Epithelial cell of esophagus (primary cell): Measurements from ENCODE around the gene SATB2.
A peak's percentile ranks its signal among the peaks of the same experiment; 100 is the strongest.

Source experiments
- DNase-seq: peaks from one replicate; pipeline ENCODE4 v3.0.0; 2010; ENCODE audit warnings: low read depth
- H3K4me3 ChIP-seq: 2 replicates; pipeline ENCODE4 v1.5.1; 2011; ENCODE audit warnings: mild to moderate bottlenecking, low read length, control low read depth
- CTCF ChIP-seq: IDR thresholded peaks from 2 replicates; pipeline ENCODE4 v1.5.1; 2011; ENCODE audit warnings: low read depth, mild to moderate bottlenecking, low read length, control low read depth, inconsistent platforms; ENCODE audit not compliant: insufficient read depth; ENCODE audit errors: missing control alignments

The SATB2 gene

GRCh38 chr2:199310771-199311585, 146.8 kb downstream of the SATB2 start:
- H3K4me3 ChIP-seq, result no peak overlapping the region
- no peak for TF ChIP-seq CTCF
- DNase-seq, result no peak

GRCh38 chr2:199309973-199310372, 147.8 kb downstream of the SATB2 start:
- TF ChIP-seq CTCF, result no peak
- DNase-seq, result no peak
- H3K4me3 ChIP-seq, result no peak overlapping the region

- no peak overlapping the region for H3K4me3 ChIP-seq
- TF ChIP-seq CTCF, result no peak
- DNase-seq, result no peak
Observed at GRCh38 chr2:199309411-199309810, 148.3 kb downstream of the SATB2 start.

GRCh38 chr2:199308567-199308966, 149.2 kb downstream of the SATB2 start:
- no peak for DNase-seq
- TF ChIP-seq CTCF, result no peak
- no peak overlapping the region for H3K4me3 ChIP-seq

GRCh38 chr2:199307461-199307860, 150.3 kb downstream of the SATB2 start:
- DNase-seq, result no peak
- no peak for TF ChIP-seq CTCF
- H3K4me3 ChIP-seq, result no peak overlapping the region

- DNase-seq, result no peak
- TF ChIP-seq CTCF, result no peak
Observed at GRCh38 chr2:199306116-199306515, 151.6 kb downstream of the SATB2 start.

GRCh38 chr2:199303728-199304177, 154.0 kb downstream of the SATB2 start:
- no peak for TF ChIP-seq CTCF
- no peak overlapping the region for H3K4me3 ChIP-seq
- peak; percentile 44 for DNase-seq

More at GRCh38 chr2:199306116-199306515, 151.6 kb downstream of the SATB2 start:
- H3K4me3 ChIP-seq, result no peak overlapping the region
